SK-N-SH treated with all-trans-retinoic acid at 6 μM for 48 hours (cell line): ENCODE measurements around the gene OBP2A.

Experiments used
- GLIS3 ChIP-seq: fragments of 250-450 bp; sonication (Bioruptor Pico); IDR thresholded peaks from 2 replicates; pipeline ENCODE4 v1.5.0; 2020; ENCODE audit warnings: mild to moderate bottlenecking, moderate library complexity
- PPARA ChIP-seq: fragments of 250-450 bp; sonication (Bioruptor Pico); IDR thresholded peaks from 2 replicates; pipeline ENCODE4 v1.5.0; 2020; ENCODE audit warnings: mild to moderate bottlenecking, borderline replicate concordance
- SNAI2 ChIP-seq: fragments of 250-450 bp; sonication (Bioruptor Pico); IDR thresholded peaks from 2 replicates; pipeline ENCODE4 v1.5.0; 2020; ENCODE audit warnings: mild to moderate bottlenecking, moderate library complexity
- TOX ChIP-seq: fragments of 250-450 bp; sonication (Bioruptor Pico); IDR thresholded peaks from 2 replicates; pipeline ENCODE4 v1.8.0; 2021; ENCODE audit warnings: mild to moderate bottlenecking, moderate library complexity, borderline replicate concordance
- ZFP3 ChIP-seq: fragments of 250-450 bp; sonication (Bioruptor Pico); IDR thresholded peaks from 2 replicates; pipeline ENCODE4 v1.5.0; 2020; ENCODE audit warnings: mild to moderate bottlenecking, moderate library complexity
- ZNF565 ChIP-seq: fragments of 450-650 bp; formaldehyde crosslinking; conservative IDR thresholded peaks from 2 replicates; pipeline ENCODE4 v1.5.0; 2020; ENCODE audit warnings: low read depth, mild to moderate bottlenecking, moderate library complexity
- TF ChIP-seq, protein P1 (sequence below): fragments of 250-450 bp; sonication (Bioruptor Pico); IDR thresholded peaks from 2 replicates; pipeline ENCODE4 v1.8.0; 2020; ENCODE audit warnings: mild to moderate bottlenecking, moderate library complexity, borderline replicate concordance
- TF ChIP-seq, protein P2 (sequence below): fragments of 250-450 bp; sonication (Bioruptor Pico); IDR thresholded peaks from 2 replicates; pipeline ENCODE4 v1.5.1; 2020; ENCODE audit warnings: low read depth, mild to moderate bottlenecking, moderate library complexity
- TF ChIP-seq, protein P3 (sequence below): fragments of 250-450 bp; sonication (Bioruptor Pico); IDR thresholded peaks from 2 replicates; pipeline ENCODE4 v1.5.0; 2020; ENCODE audit warnings: mild to moderate bottlenecking, moderate library complexity

DNA sequence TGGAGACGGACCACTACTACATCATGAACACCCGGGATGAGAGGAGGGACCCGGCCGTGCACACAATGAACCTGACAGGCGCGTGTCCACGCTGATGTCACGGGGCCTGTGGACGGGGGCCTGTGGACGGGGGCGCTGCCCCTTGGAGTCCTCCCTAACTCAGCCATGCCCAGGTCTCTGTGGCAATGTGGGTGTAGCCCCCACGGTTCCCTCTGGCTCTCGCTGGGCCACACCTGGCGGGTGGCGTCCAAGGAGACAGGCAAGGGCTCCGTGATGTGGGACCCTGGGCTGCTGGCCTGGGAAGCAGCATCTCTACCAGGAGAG, 37.7 kb downstream of the OBP2A start:
- TF ChIP-seq TOX (CRISPR knock-in tag) = no peak
- TF ChIP-seq GLIS3 (CRISPR knock-in tag) = no peak
- no peak for TF ChIP-seq SNAI2 (CRISPR knock-in tag)
- no peak for TF ChIP-seq ZFP3 (CRISPR knock-in tag)
- TF ChIP-seq, protein P1, sequence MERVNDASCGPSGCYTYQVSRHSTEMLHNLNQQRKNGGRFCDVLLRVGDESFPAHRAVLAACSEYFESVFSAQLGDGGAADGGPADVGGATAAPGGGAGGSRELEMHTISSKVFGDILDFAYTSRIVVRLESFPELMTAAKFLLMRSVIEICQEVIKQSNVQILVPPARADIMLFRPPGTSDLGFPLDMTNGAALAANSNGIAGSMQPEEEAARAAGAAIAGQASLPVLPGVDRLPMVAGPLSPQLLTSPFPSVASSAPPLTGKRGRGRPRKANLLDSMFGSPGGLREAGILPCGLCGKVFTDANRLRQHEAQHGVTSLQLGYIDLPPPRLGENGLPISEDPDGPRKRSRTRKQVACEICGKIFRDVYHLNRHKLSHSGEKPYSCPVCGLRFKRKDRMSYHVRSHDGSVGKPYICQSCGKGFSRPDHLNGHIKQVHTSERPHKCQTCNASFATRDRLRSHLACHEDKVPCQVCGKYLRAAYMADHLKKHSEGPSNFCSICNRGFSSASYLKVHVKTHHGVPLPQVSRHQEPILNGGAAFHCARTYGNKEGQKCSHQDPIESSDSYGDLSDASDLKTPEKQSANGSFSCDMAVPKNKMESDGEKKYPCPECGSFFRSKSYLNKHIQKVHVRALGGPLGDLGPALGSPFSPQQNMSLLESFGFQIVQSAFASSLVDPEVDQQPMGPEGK = no peak
- no peak for TF ChIP-seq PPARA (CRISPR knock-in tag)
- TF ChIP-seq, protein P2, sequence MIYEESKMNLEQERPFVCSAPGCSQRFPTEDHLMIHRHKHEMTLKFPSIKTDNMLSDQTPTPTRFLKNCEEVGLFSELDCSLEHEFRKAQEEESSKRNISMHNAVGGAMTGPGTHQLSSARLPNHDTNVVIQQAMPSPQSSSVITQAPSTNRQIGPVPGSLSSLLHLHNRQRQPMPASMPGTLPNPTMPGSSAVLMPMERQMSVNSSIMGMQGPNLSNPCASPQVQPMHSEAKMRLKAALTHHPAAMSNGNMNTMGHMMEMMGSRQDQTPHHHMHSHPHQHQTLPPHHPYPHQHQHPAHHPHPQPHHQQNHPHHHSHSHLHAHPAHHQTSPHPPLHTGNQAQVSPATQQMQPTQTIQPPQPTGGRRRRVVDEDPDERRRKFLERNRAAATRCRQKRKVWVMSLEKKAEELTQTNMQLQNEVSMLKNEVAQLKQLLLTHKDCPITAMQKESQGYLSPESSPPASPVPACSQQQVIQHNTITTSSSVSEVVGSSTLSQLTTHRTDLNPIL (CRISPR knock-in tag) = no peak
- TF ChIP-seq, protein P3, sequence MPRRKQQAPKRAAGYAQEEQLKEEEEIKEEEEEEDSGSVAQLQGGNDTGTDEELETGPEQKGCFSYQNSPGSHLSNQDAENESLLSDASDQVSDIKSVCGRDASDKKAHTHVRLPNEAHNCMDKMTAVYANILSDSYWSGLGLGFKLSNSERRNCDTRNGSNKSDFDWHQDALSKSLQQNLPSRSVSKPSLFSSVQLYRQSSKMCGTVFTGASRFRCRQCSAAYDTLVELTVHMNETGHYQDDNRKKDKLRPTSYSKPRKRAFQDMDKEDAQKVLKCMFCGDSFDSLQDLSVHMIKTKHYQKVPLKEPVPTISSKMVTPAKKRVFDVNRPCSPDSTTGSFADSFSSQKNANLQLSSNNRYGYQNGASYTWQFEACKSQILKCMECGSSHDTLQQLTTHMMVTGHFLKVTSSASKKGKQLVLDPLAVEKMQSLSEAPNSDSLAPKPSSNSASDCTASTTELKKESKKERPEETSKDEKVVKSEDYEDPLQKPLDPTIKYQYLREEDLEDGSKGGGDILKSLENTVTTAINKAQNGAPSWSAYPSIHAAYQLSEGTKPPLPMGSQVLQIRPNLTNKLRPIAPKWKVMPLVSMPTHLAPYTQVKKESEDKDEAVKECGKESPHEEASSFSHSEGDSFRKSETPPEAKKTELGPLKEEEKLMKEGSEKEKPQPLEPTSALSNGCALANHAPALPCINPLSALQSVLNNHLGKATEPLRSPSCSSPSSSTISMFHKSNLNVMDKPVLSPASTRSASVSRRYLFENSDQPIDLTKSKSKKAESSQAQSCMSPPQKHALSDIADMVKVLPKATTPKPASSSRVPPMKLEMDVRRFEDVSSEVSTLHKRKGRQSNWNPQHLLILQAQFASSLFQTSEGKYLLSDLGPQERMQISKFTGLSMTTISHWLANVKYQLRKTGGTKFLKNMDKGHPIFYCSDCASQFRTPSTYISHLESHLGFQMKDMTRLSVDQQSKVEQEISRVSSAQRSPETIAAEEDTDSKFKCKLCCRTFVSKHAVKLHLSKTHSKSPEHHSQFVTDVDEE = no peak
- no peak for TF ChIP-seq ZNF565
